A549 treated with RU486 at 1 μM for 4 hours (cell line): ENCODE measurements around the gene DDX5. TPM values are rescaled to one million over a fixed set of nuclear protein-coding genes. Genes with fewer than 3 reads are reported as not detected.

ENCODE experiments used
- total RNA-seq: library from RNA; stranded (reverse); fragments of 200-300 nt; extraction: Qiagen RNA extraction; gene quantifications from 5 replicates; pipeline ENCODE4 v1.2.3, GENCODE V29; 2022; ENCODE audit warnings: low read depth

The DDX5 gene
- 628 to 1,122 TPM (median 653 TPM) in 5 replicates for total RNA-seq

GRCh38 chr17:64506201-64506575 lies at the start of gene DDX5:
TSS of gene DDX5 (minus strand) at chr17:64506289. CDS start at chr17:64506119, 170 bp downstream.

GRCh38 chr17:64506576-64507412 lies 705 bp upstream of the DDX5 start, which contains the start of gene CEP95:
TSS of gene CEP95 (plus strand) at chr17:64506977. CDS start at chr17:64507098, 121 bp downstream.

GRCh38 chr17:64496786-64497564 lies 9.1 kb downstream of the DDX5 start, which contains the start of gene POLG2:
TSS of gene POLG2 (minus strand) at chr17:64497054. CDS start at chr17:64496968, 86 bp downstream.

DNA sequence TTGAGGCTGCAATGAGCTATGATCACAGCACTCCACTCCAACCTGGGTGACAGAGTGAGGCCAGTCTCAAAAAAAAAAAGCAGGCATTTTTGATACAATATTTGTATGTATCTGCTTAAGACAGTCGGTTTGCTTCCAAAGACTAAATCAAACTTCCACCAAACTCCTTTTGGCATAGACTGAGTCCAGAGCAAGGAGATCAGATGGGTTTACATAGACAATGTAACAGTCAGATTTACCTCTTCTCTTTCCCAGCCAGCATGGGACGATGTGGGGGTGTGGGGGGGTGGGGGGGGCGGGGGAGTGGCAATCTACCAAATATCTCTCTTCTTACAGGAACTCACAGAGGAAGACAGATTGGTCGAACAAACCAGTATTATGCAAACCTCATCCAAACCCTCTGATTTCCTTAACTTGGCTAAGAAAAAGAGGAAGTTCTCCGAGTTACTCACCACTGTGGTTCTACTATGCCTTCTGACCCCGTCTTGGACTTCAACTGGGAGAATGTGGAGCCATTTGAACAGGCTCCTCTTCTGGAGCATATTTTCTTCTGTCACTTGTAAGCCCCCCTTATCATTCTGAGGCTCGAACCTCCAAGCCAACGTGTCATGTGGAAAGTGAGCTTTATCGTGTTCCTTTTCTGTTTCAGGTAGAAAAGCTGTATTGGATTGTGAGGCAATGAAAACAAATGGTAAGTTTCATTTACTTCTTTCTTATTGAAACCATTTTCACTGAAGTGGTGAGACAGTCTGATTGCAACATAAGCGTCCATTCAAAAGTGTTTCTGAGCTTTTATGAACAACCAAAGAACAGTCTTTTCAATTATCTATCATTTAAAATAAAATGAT lies 57.2 kb downstream of the DDX5 start, which contains the start of gene MILR1:
MILR1 (plus strand) TSS at position 451 of the 848 bp plus-strand sequence; CDS start at position 505, 54 bp downstream.

Other genes starting within 250 kb of the DDX5 start
- gene TEX2, start 243.0 kb downstream of the DDX5 start, total RNA-seq = 9.4 to 12.5 TPM (median 11.3 TPM) in 5 replicates
- 0.03 to 0.17 TPM in 2 of 5 replicates, not detected in the others for gene PECAM1, start 115.4 kb downstream of the DDX5 start, total RNA-seq
- gene MILR1, start 57.2 kb downstream of the DDX5 start, total RNA-seq = 1.0 to 2.1 TPM (median 1.6 TPM) in 5 replicates
- gene POLG2, start 9.2 kb downstream of the DDX5 start, total RNA-seq = 11.7 to 19.3 TPM (median 18.0 TPM) in 5 replicates
- gene CEP95, start 688 bp upstream of the DDX5 start, total RNA-seq = 31.7 to 37.2 TPM (median 33.4 TPM) in 5 replicates
- gene SMURF2, start 156.0 kb upstream of the DDX5 start, total RNA-seq = 19.9 to 32.4 TPM (median 27.9 TPM) in 5 replicates